HCT116 (cell line): ENCODE data around the gene INTS1. TPM values are rescaled to one million over a fixed set of nuclear protein-coding genes. Genes with fewer than 3 reads are reported as not detected.
A peak's percentile ranks its signal among the peaks of the same experiment; 100 is the strongest.

ENCODE experiments used
- ATAC-seq: fragments of 200-7000 bp; cut with Tn5 transposase; 2 replicates; pipeline ENCODE4 v1.9.1; 2020; ENCODE audit warnings: mild to moderate bottlenecking, moderate library complexity
- BruUV-seq: library from RNA; stranded (reverse); fragments of 400-500 nt; replicated peaks from 2 replicates; lab custom pipeline; 2021; lab: Mats Ljungman, UMichigan
- CTCF ChIA-PET: fragments of 300-600 bp; sonication (Branson Sonifier 250); formaldehyde crosslinking; loops from one replicate; lab custom pipeline; 2021; ENCODE audit warnings: antibody characterized with exemption; lab: Charles Lee
- POLR2A ChIA-PET: fragments of 300-600, 350-600 bp; sonication (Branson Sonifier 250); formaldehyde crosslinking; loops from one replicate; lab custom pipeline; 2021; ENCODE audit warnings: antibody characterized with exemption; lab: Charles Lee
- RAD21 ChIA-PET, 2 experiments: fragments of 300-600 bp; sonication (Branson Sonifier 250); formaldehyde crosslinking; loops; one replicate each; lab custom pipeline; 2023; ENCODE audit warnings: low total read pairs in 2 of 2; ENCODE audit not compliant: uncharacterized antibody in 2 of 2, unreplicated experiment in 2 of 2, low non-redundant PET in 1 of 2; lab: Charles Lee
- DNase-seq: peaks from one replicate; pipeline ENCODE4 v3.0.0-alpha.2; 2010; ENCODE audit warnings: low read depth, low spot score
- H2AFZ ChIP-seq: fragments of 200-600 bp; shearing (Covaris generic), sonication (generic); 2 replicates; pipeline ENCODE4 v1.6.1; 2017; ENCODE audit warnings: low read depth, mixed run types, mixed read lengths, antibody characterized with exemption, low read length; ENCODE audit not compliant: poor library complexity, severe bottlenecking
- H3K27ac ChIP-seq: 2 replicates; pipeline ENCODE4 v1.5.1; 2012; ENCODE audit warnings: low read depth, low read length
- H3K27me3 ChIP-seq: fragments of 200-600 bp; sonication (generic); 2 replicates; pipeline ENCODE4 v1.6.1; 2016; ENCODE audit warnings: mixed run types, low read length, mixed read lengths; ENCODE audit not compliant: insufficient read depth
- H3K36me3 ChIP-seq, 2 experiments: fragments of 200-500 bp in 1 of 2; fragments of 200-600 bp in 1 of 2; sonication (Bioruptor generic) in 1 of 2; sonication (generic) in 1 of 2; 2 replicates each; pipeline versions ENCODE4 v1.5.1 to v1.6.1; 2014 to 2016; ENCODE audit warnings: low read length in 2 of 2, inconsistent platforms in 1 of 2, mixed read lengths in 1 of 2, mixed run types in 1 of 2; ENCODE audit not compliant: insufficient read depth in 2 of 2, control insufficient read depth in 1 of 2
- H3K4me1 ChIP-seq, 2 experiments: fragments of 200-600 bp in 1 of 2; sonication (generic) in 1 of 2; 2 replicates each; pipeline versions ENCODE4 v1.5.1 to v1.6.1; 2012 to 2017; ENCODE audit warnings: low read length in 2 of 2, inconsistent platforms in 1 of 2, mild to moderate bottlenecking in 1 of 2, mixed read lengths in 1 of 2, mixed run types in 1 of 2, moderate library complexity in 1 of 2; ENCODE audit not compliant: insufficient read depth in 2 of 2, control insufficient read depth in 1 of 2
- H3K4me2 ChIP-seq: fragments of 200-600 bp; sonication (generic); 2 replicates; pipeline ENCODE4 v1.6.1; 2017; ENCODE audit warnings: mixed run types, low read length, mixed read lengths
- H3K4me3 ChIP-seq, 2 experiments: fragments of 200-600 bp in 1 of 2; sonication (generic) in 1 of 2; replicated peaks in 1 of 2; 2 replicates each; pipeline ENCODE4 v1.5.1; 2011 to 2016; ENCODE audit warnings: low read length in 2 of 2, control low read depth in 1 of 2, low read depth in 1 of 2, mild to moderate bottlenecking in 1 of 2, mixed read lengths in 1 of 2, mixed run types in 1 of 2
- H3K79me2 ChIP-seq: fragments of 200-600 bp; sonication (generic); 2 replicates; pipeline ENCODE4 v1.6.1; 2017; ENCODE audit warnings: mild to moderate bottlenecking, mixed run types, low read length, moderate library complexity, mixed read lengths; ENCODE audit not compliant: insufficient read depth
- H3K9ac ChIP-seq: fragments of 200-600 bp; sonication (generic); 2 replicates; pipeline ENCODE4 v1.6.1; 2016; ENCODE audit warnings: low read length, mixed read lengths
- H3K9me2 ChIP-seq: fragments of 200-600 bp; sonication (generic), shearing (Covaris generic); 2 replicates; pipeline ENCODE4 v1.6.1; 2017; ENCODE audit warnings: mixed run types, mild to moderate bottlenecking, moderate library complexity; ENCODE audit not compliant: insufficient read depth
- H3K9me3 ChIP-seq, 2 experiments: fragments of 200-500 bp in 1 of 2; fragments of 200-600 bp in 1 of 2; sonication (Bioruptor generic) in 1 of 2; sonication (generic) in 1 of 2; 2 replicates each; pipeline ENCODE4 v1.6.1; 2014 to 2017; ENCODE audit warnings: low read length in 2 of 2, mixed read lengths in 2 of 2, inconsistent platforms in 1 of 2, low read depth in 1 of 2, mild to moderate bottlenecking in 1 of 2, mixed run types in 1 of 2, moderate library complexity in 1 of 2; ENCODE audit not compliant: control insufficient read depth in 1 of 2, insufficient read depth in 1 of 2
- H4K20me1 ChIP-seq: fragments of 200-600 bp; sonication (generic), shearing (Covaris generic); 2 replicates; pipeline ENCODE4 v1.6.1; 2017; ENCODE audit warnings: mixed run types, mild to moderate bottlenecking, moderate library complexity; ENCODE audit not compliant: insufficient read depth
- ATF3 ChIP-seq: IDR thresholded peaks from 2 replicates; pipeline ENCODE4 v1.6.1; 2012
- FOSL1 ChIP-seq: IDR thresholded peaks from 2 replicates; pipeline ENCODE4 v1.6.1; 2012; ENCODE audit warnings: low read depth
- POLR2AphosphoS5 ChIP-seq: IDR thresholded peaks from 2 replicates; pipeline ENCODE4 v1.6.1; 2011; ENCODE audit warnings: mild to moderate bottlenecking, low read depth, low read length, moderate library complexity
- RAD21 ChIP-seq: IDR thresholded peaks from 2 replicates; pipeline ENCODE4 v1.6.1; 2012; ENCODE audit warnings: low read depth, mild to moderate bottlenecking
- SIN3A ChIP-seq: IDR thresholded peaks from 2 replicates; pipeline ENCODE4 v1.6.1; 2012; ENCODE audit warnings: low read depth
- SP1 ChIP-seq: IDR thresholded peaks from 2 replicates; pipeline ENCODE4 v1.6.1; 2012; ENCODE audit warnings: low read depth
- TCF7L2 ChIP-seq: IDR thresholded peaks from 2 replicates; pipeline ENCODE4 v1.7.0; 2011; ENCODE audit warnings: borderline replicate concordance, inconsistent platforms; ENCODE audit not compliant: insufficient read depth, insufficient read length; ENCODE audit errors: extremely low read depth
- YY1 ChIP-seq: IDR thresholded peaks from 2 replicates; pipeline ENCODE4 v1.6.1; 2011; ENCODE audit warnings: low read length, low read depth, moderate library complexity, mild to moderate bottlenecking; ENCODE audit not compliant: insufficient replicate concordance; ENCODE audit errors: extremely low read depth
- ZNF274 ChIP-seq: fragments of 200-500 bp; sonication (Bioruptor generic); IDR thresholded peaks from 2 replicates; pipeline ENCODE4 v1.6.1; 2014; ENCODE audit warnings: mild to moderate bottlenecking, low read depth, low read length, inconsistent platforms
- intact Hi-C: fragments of 100-400 bp; cut with micrococcal nuclease; formaldehyde crosslinking; loops from 2 replicates; pipeline ENCODE4 v1.10.0; 2022
- total RNA-seq: library from RNA; stranded (reverse); gene quantifications from one replicate; pipeline ENCODE4 v1.2.1, GENCODE V29; 2021; ENCODE audit not compliant: unreplicated experiment
- TF ChIP-seq, protein P1 (sequence below): IDR thresholded peaks from 2 replicates; pipeline ENCODE4 v1.6.1; 2012; ENCODE audit warnings: low read depth
- TF ChIP-seq, protein P2 (sequence below): IDR thresholded peaks from 2 replicates; pipeline ENCODE4 v1.6.1; 2011; ENCODE audit warnings: mild to moderate bottlenecking, low read length, moderate library complexity; ENCODE audit not compliant: insufficient replicate concordance; ENCODE audit errors: extremely low read depth

The INTS1 gene
- total RNA-seq, 1 experiment from 2014 or later: 167 TPM

DNA sequence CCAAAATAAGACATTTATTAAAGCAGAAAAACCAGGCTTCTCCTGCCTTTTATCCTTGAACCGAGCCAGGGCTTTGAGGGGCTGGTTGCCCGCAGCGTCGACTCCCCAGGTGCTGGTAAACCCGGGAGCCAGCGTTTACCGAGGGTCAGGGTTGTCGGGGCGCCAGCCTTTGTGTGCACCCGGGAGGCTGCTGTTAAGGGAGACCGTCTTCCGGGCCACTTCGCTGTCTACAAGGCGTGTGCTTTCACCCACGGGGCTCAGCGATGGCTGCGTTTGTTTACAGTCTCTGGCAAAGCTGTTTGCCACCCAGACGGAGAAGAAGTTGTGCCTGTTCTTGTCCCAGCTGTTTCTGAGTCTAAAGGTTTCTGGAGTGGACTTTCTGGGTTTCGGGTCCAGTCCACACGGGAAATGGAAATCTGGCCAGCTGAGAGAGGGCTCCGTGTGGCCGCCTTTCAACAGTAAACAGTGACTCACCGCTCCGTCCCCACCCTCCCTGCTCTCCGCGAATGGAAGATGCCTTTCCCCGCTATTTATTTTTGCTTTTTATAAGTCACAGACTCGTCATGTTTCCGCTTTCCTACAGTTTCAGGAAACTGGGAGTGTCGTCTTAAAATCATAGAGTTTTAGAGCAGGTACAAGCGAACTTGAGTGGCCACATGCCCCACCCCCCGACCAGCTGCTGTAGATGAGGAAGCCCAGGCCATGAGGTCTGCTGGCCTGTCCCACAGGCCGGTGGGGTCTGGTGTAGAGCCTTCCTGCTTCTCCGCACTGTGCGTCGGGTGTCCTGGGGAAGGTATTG is 28.5 kb upstream of the INTS1 start:
- Histone ChIP-seq H3K4me2 (peak overlapping the region; percentile 86), H3K4me1 (peaks cover 47 to 80% of the 10 kb centered on the region in 2 experiments), H3K9me3 (no peaks in the 10 kb centered on the region), H3K9me2 (no peaks in the 10 kb centered on the region), H3K27ac (peak overlapping the region; percentile 92), H3K79me2 (peaks cover 66% of the 10 kb centered on the region), H4K20me1 (no peaks in the 10 kb centered on the region; the same call in 1 of the 2 replicates), H3K36me3 (peaks cover 2 to 6% of the 10 kb centered on the region in 2 experiments; a peak in 3 of 4 replicates), H3K9ac (peak overlapping the region; percentile 95), H3K4me3 (peak overlapping the region; percentile 78 to 82), H2AFZ (no peak overlapping the region), H3K27me3 (no peaks in the 10 kb centered on the region)
- ATAC-seq: peak; percentile 23
- intact Hi-C loops: loop anchor here (1.0 kb wide), 1 partner anchor 24 kb away; the partner anchor contains the start of gene TMEM184A
- BruUV-seq: TSS peak; percentile 91
- TF ChIP-seq POLR2AphosphoS5: peak; percentile 48
- no peak for TF ChIP-seq SP1
- DNase-seq: peak; percentile 43
- ChIA-PET CTCF (no interaction called here), RAD21 (interaction anchor here in 1 of 2 experiments (1.0 kb wide), 1 partner anchor 24 kb away, joined by 3 read pairs; the partner anchor contains the start of gene TMEM184A), POLR2A (no interaction called here)

- no peaks in the 10 kb centered on the region for H3K9me2 ChIP-seq
- POLR2A ChIA-PET: no interaction called here
- BruUV-seq: no TSS peak
- peak overlapping the region; percentile 95 for H3K9ac ChIP-seq
- peak overlapping the region; percentile 86 for H3K4me2 ChIP-seq
- DNase-seq (no peak), ATAC-seq (no peak)
- H3K79me2 ChIP-seq: peaks cover 60% of the 10 kb centered on the region
- no peak overlapping the region for H2AFZ ChIP-seq
- RAD21 ChIA-PET: interaction anchor here in 1 of 2 experiments (1.0 kb wide), 1 partner anchor 24 kb away, joined by 3 read pairs; the partner anchor contains the start of gene TMEM184A
- H3K4me1 ChIP-seq: peaks cover 48 to 80% of the 10 kb centered on the region in 2 experiments
- no peaks in the 10 kb centered on the region for H3K9me3 ChIP-seq
- no peaks in the 10 kb centered on the region for H3K27me3 ChIP-seq
- H3K27ac ChIP-seq: peak overlapping the region; percentile 92
- peaks cover 2 to 6% of the 10 kb centered on the region in 2 experiments; a peak in 3 of 4 replicates for H3K36me3 ChIP-seq
- H3K4me3 ChIP-seq: peak overlapping the region; percentile 78 to 82
- CTCF ChIA-PET: no interaction called here
- intact Hi-C loops: loop anchor here (1.0 kb wide), 1 partner anchor 24 kb away; the partner anchor contains the start of gene TMEM184A
- no peaks in the 10 kb centered on the region; the same call in 1 of the 2 replicates for H4K20me1 ChIP-seq
- TF ChIP-seq YY1 (no peak), TCF7L2 (no peak), POLR2AphosphoS5 (no peak), ATF3 (no peak), ZNF274 (no peak), FOSL1 (no peak), RAD21 (no peak), SIN3A (no peak)
- TF ChIP-seq, protein P1, sequence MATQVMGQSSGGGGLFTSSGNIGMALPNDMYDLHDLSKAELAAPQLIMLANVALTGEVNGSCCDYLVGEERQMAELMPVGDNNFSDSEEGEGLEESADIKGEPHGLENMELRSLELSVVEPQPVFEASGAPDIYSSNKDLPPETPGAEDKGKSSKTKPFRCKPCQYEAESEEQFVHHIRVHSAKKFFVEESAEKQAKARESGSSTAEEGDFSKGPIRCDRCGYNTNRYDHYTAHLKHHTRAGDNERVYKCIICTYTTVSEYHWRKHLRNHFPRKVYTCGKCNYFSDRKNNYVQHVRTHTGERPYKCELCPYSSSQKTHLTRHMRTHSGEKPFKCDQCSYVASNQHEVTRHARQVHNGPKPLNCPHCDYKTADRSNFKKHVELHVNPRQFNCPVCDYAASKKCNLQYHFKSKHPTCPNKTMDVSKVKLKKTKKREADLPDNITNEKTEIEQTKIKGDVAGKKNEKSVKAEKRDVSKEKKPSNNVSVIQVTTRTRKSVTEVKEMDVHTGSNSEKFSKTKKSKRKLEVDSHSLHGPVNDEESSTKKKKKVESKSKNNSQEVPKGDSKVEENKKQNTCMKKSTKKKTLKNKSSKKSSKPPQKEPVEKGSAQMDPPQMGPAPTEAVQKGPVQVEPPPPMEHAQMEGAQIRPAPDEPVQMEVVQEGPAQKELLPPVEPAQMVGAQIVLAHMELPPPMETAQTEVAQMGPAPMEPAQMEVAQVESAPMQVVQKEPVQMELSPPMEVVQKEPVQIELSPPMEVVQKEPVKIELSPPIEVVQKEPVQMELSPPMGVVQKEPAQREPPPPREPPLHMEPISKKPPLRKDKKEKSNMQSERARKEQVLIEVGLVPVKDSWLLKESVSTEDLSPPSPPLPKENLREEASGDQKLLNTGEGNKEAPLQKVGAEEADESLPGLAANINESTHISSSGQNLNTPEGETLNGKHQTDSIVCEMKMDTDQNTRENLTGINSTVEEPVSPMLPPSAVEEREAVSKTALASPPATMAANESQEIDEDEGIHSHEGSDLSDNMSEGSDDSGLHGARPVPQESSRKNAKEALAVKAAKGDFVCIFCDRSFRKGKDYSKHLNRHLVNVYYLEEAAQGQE: no peak
- TF ChIP-seq, protein P2, sequence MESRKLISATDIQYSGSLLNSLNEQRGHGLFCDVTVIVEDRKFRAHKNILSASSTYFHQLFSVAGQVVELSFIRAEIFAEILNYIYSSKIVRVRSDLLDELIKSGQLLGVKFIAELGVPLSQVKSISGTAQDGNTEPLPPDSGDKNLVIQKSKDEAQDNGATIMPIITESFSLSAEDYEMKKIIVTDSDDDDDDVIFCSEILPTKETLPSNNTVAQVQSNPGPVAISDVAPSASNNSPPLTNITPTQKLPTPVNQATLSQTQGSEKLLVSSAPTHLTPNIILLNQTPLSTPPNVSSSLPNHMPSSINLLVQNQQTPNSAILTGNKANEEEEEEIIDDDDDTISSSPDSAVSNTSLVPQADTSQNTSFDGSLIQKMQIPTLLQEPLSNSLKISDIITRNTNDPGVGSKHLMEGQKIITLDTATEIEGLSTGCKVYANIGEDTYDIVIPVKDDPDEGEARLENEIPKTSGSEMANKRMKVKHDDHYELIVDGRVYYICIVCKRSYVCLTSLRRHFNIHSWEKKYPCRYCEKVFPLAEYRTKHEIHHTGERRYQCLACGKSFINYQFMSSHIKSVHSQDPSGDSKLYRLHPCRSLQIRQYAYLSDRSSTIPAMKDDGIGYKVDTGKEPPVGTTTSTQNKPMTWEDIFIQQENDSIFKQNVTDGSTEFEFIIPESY: no peak
Measured at GRCh38 chr7:1531979-1532455, 27.8 kb upstream of the INTS1 start.
